Lower lobe of right lung (tissue), 2 donors: ENCODE results near the gene SEC22B. TPM values are rescaled to one million over a fixed set of nuclear protein-coding genes. Genes with fewer than 3 reads are reported as not detected.
"Not testable (repeated sequence)": the region's sequence is repeated elsewhere in the genome, so short reads cannot be mapped to it uniquely, and the experiment has no call there.

Source experiments
- ATAC-seq, 2 donors: fragments of 200-7000 bp; cut with Tn5 transposase; one replicate each; pipeline ENCODE4 v1.9.1; 2020 to 2022; ENCODE audit warnings: mild to moderate bottlenecking in 2 of 2, moderate library complexity in 2 of 2
- DNase-seq: peaks from one replicate; pipeline ENCODE4 v3.0.0-alpha.2; 2020
- H3K27ac ChIP-seq: fragments of 200-600 bp; one replicate; pipeline ENCODE4 v1.8.0; 2022
- H3K27me3 ChIP-seq: fragments of 200-600 bp; one replicate; pipeline ENCODE4 v1.8.0; 2022; ENCODE audit warnings: low read depth
- H3K36me3 ChIP-seq: fragments of 200-600 bp; one replicate; pipeline ENCODE4 v1.8.0; 2022; ENCODE audit warnings: mild to moderate bottlenecking
- H3K4me1 ChIP-seq: fragments of 200-600 bp; one replicate; pipeline ENCODE4 v1.8.0; 2022
- H3K4me3 ChIP-seq: fragments of 200-600 bp; one replicate; pipeline ENCODE4 v1.8.0; 2022; ENCODE audit warnings: mild to moderate bottlenecking
- H3K9me3 ChIP-seq: fragments of 200-600 bp; one replicate; pipeline ENCODE4 v1.8.0; 2022
- CTCF ChIP-seq: fragments of 200-600 bp; IDR thresholded peaks from one replicate; pipeline ENCODE4 v1.8.0; 2022; ENCODE audit warnings: antibody characterized with exemption, mild to moderate bottlenecking
- intact Hi-C: fragments of 100-400 bp; cut with DNase I; formaldehyde crosslinking; loops from one replicate; pipeline ENCODE4 v1.11.0; 2022
- total RNA-seq: library from RNA; stranded (reverse); fragmentation: NEBNext Ultra II Directional; extraction: Animal tissue kit (Norgen Biotek cat#: 25700); gene quantifications from one replicate; pipeline ENCODE4 v1.2.1, GENCODE V29; 2021
- donor health status: DM: no; HTN: yes; CAD: no; lungs with severe emphysema.

Gene SEC22B
- total RNA-seq, 1 donor from 2014 or later = 31.0 TPM

- intact Hi-C loops = no loop called here
- no peak for DNase-seq
- no peak for ATAC-seq
- no peak for TF ChIP-seq CTCF
- no peaks in the 10 kb centered on the region for H3K9me3 ChIP-seq
- no peaks in the 10 kb centered on the region for H3K27me3 ChIP-seq
- no peak overlapping the region for H3K4me3 ChIP-seq
- H3K36me3 ChIP-seq = no peaks in the 10 kb centered on the region
- H3K4me1 ChIP-seq = peaks cover 12% of the 10 kb centered on the region
- peak overlapping the region; percentile 50 for H3K27ac ChIP-seq
These were observed 2.8 kb upstream of the SEC22B start for GRCh38 chr1:120178799-120179756.

- H3K4me3 ChIP-seq, H3K27ac ChIP-seq, intact Hi-C loops, H3K27me3 ChIP-seq, DNase-seq, ATAC-seq, H3K36me3 ChIP-seq, H3K9me3 ChIP-seq: not testable (repeated sequence)
- H3K4me1 ChIP-seq = peaks cover 12% of the 10 kb centered on the region
These were observed 1.7 kb upstream of the SEC22B start for GRCh38 chr1:120178058-120178457.

- H3K36me3 ChIP-seq, H3K27me3 ChIP-seq, DNase-seq, H3K9me3 ChIP-seq, intact Hi-C loops: not testable (repeated sequence)
- H3K4me3 ChIP-seq = peak overlapping the region; percentile 82
- peak in 1 of 2 donors; percentile 30 for ATAC-seq
- H3K27ac ChIP-seq = peak overlapping the region; percentile 93
- peaks cover 12% of the 10 kb centered on the region for H3K4me1 ChIP-seq
These were observed 632 bp downstream of the SEC22B start for GRCh38 chr1:120175688-120176087.

GRCh38 chr1:120164761-120165160, 11.6 kb downstream of the SEC22B start:
- peaks cover 37% of the 10 kb centered on the region for H3K36me3 ChIP-seq
- H3K9me3 ChIP-seq, ATAC-seq, DNase-seq, H3K4me3 ChIP-seq, H3K27ac ChIP-seq, H3K4me1 ChIP-seq, H3K27me3 ChIP-seq, intact Hi-C loops: not testable (repeated sequence)

- intact Hi-C loops, H3K4me3 ChIP-seq, H3K4me1 ChIP-seq, H3K27me3 ChIP-seq, DNase-seq, ATAC-seq, H3K9me3 ChIP-seq, H3K27ac ChIP-seq: not testable (repeated sequence)
- peaks cover 37% of the 10 kb centered on the region for H3K36me3 ChIP-seq
These were observed 14.3 kb downstream of the SEC22B start for GRCh38 chr1:120162015-120162414.

GRCh38 chr1:120158495-120158894, 17.8 kb downstream of the SEC22B start:
- intact Hi-C loops, H3K27me3 ChIP-seq, H3K4me3 ChIP-seq, DNase-seq, H3K4me1 ChIP-seq, H3K27ac ChIP-seq, ATAC-seq, H3K9me3 ChIP-seq: not testable (repeated sequence)
- H3K36me3 ChIP-seq = peaks cover 36% of the 10 kb centered on the region

GRCh38 chr1:120158086-120158485, 18.2 kb downstream of the SEC22B start:
- H3K4me3 ChIP-seq, H3K4me1 ChIP-seq, H3K27me3 ChIP-seq, H3K9me3 ChIP-seq, H3K27ac ChIP-seq, DNase-seq, intact Hi-C loops: not testable (repeated sequence)
- peaks cover 34% of the 10 kb centered on the region for H3K36me3 ChIP-seq
- peak; percentile 84 to 88 for ATAC-seq

- H3K4me1 ChIP-seq, H3K4me3 ChIP-seq, DNase-seq, H3K27ac ChIP-seq, intact Hi-C loops, H3K36me3 ChIP-seq, H3K9me3 ChIP-seq, ATAC-seq, H3K27me3 ChIP-seq: not testable (repeated sequence)
These were observed 26.0 kb downstream of the SEC22B start for GRCh38 chr1:120150138-120150822.

GRCh38 chr1:120149420-120150059, 26.8 kb downstream of the SEC22B start:
- DNase-seq, H3K9me3 ChIP-seq, H3K36me3 ChIP-seq, ATAC-seq, H3K27ac ChIP-seq, H3K27me3 ChIP-seq, H3K4me1 ChIP-seq, H3K4me3 ChIP-seq: not testable (repeated sequence)
- intact Hi-C loops = loop anchor here (10.0 kb wide), 1 partner anchor 205 kb away; no protein-coding TSS in a partner anchor
